H9 (cell line): Measurements from ENCODE around the gene ZNF280C. TPM values are rescaled to one million over a fixed set of nuclear protein-coding genes. Genes with fewer than 3 reads are reported as not detected.

Experiments used
- DNase-seq: peaks from one replicate; pipeline ENCODE4 v3.0.0-alpha.2; 2017
- H2AFZ ChIP-seq: one replicate; pipeline ENCODE4 v1.6.1; 2013; ENCODE audit warnings: mild to moderate bottlenecking, low read length, control low read depth, moderate library complexity
- H2AK5ac ChIP-seq: 2 replicates; pipeline ENCODE4 v1.6.1; 2013; ENCODE audit warnings: low read length, control low read depth, mixed read lengths; ENCODE audit not compliant: insufficient read length
- H2BK120ac ChIP-seq: one replicate; pipeline ENCODE4 v1.6.1; 2013; ENCODE audit warnings: low read depth, mild to moderate bottlenecking, low read length, control low read depth, inconsistent platforms; ENCODE audit not compliant: poor library complexity, severe bottlenecking
- H2BK12ac ChIP-seq: 2 replicates; pipeline ENCODE4 v1.6.1; 2013; ENCODE audit warnings: low read length, control low read depth, mixed read lengths, low read depth; ENCODE audit not compliant: insufficient read length
- H2BK15ac ChIP-seq: 2 replicates; pipeline ENCODE4 v1.6.1; 2013; ENCODE audit warnings: low read depth, low read length, control low read depth
- H2BK20ac ChIP-seq: one replicate; pipeline ENCODE4 v1.6.1; 2013; ENCODE audit warnings: low read depth, mild to moderate bottlenecking, low read length, control low read depth, inconsistent platforms; ENCODE audit not compliant: poor library complexity, severe bottlenecking
- H2BK5ac ChIP-seq: 2 replicates; pipeline ENCODE4 v1.6.1; 2013; ENCODE audit warnings: low read length, control low read depth, mixed read lengths; ENCODE audit not compliant: insufficient read length
- H3K14ac ChIP-seq: 2 replicates; pipeline ENCODE4 v1.6.1; 2013; ENCODE audit warnings: low read length, control low read depth; ENCODE audit not compliant: insufficient read depth
- H3K18ac ChIP-seq: 2 replicates; pipeline ENCODE4 v1.6.1; 2013; ENCODE audit warnings: low read depth, mild to moderate bottlenecking, mixed read lengths, low read length, control low read depth; ENCODE audit not compliant: insufficient read length
- H3K23ac ChIP-seq: 2 replicates; pipeline ENCODE4 v1.6.1; 2013; ENCODE audit warnings: low read length, control low read depth, mixed read lengths, low read depth; ENCODE audit not compliant: insufficient read length
- H3K23me2 ChIP-seq: 2 replicates; pipeline ENCODE4 v1.6.1; 2013; ENCODE audit warnings: low read depth, mild to moderate bottlenecking, mixed read lengths, low read length, control low read depth; ENCODE audit not compliant: insufficient read length, poor library complexity, severe bottlenecking
- H3K27ac ChIP-seq: 2 replicates; pipeline ENCODE4 v1.5.1; 2013; ENCODE audit warnings: low read length, control low read depth, mixed read lengths, low read depth; ENCODE audit not compliant: insufficient read length
- H3K27me3 ChIP-seq: 2 replicates; pipeline ENCODE4 v1.6.1; 2013; ENCODE audit warnings: low read length, control low read depth, inconsistent platforms; ENCODE audit not compliant: insufficient read depth
- H3K4ac ChIP-seq: 2 replicates; pipeline ENCODE4 v1.6.1; 2013; ENCODE audit warnings: low read depth, mild to moderate bottlenecking, control low read depth, inconsistent platforms, low read length, moderate library complexity
- H3K4me1 ChIP-seq: 2 replicates; pipeline ENCODE4 v1.6.1; 2013; ENCODE audit warnings: low read length, control low read depth, inconsistent platforms; ENCODE audit not compliant: insufficient read depth
- H3K4me2 ChIP-seq: 2 replicates; pipeline ENCODE4 v1.6.1; 2013; ENCODE audit warnings: low read length, control low read depth, mixed read lengths; ENCODE audit not compliant: insufficient read length, insufficient read depth
- H3K56ac ChIP-seq: 2 replicates; pipeline ENCODE4 v1.6.1; 2013; ENCODE audit warnings: low read depth, mild to moderate bottlenecking, mixed read lengths, low read length, control low read depth; ENCODE audit not compliant: insufficient read length
- H3K79me1 ChIP-seq: 2 replicates; pipeline ENCODE4 v1.6.1; 2013; ENCODE audit warnings: low read depth, mild to moderate bottlenecking, moderate library complexity, low read length, control low read depth, inconsistent platforms; ENCODE audit not compliant: insufficient read depth, poor library complexity, severe bottlenecking
- H3K79me2 ChIP-seq: 2 replicates; pipeline ENCODE4 v1.6.1; 2013; ENCODE audit warnings: low read length, control low read depth, inconsistent platforms; ENCODE audit not compliant: insufficient read depth
- H3K9ac ChIP-seq: 2 replicates; pipeline ENCODE4 v1.6.1; 2013; ENCODE audit warnings: low read length, control low read depth, mixed read lengths; ENCODE audit not compliant: insufficient read length; ENCODE audit errors: extremely low read depth
- H3K9me3 ChIP-seq: one replicate; pipeline ENCODE4 v1.6.1; 2013; ENCODE audit warnings: low read depth, low read length, inconsistent platforms; ENCODE audit not compliant: control insufficient read depth
- H3T11ph ChIP-seq: one replicate; pipeline ENCODE4 v1.6.1; 2013; ENCODE audit warnings: mild to moderate bottlenecking, low read length, control low read depth, inconsistent platforms
- H4K20me1 ChIP-seq: one replicate; pipeline ENCODE4 v1.6.1; 2013; ENCODE audit not compliant: control insufficient read depth, insufficient read length, insufficient read depth
- H4K5ac ChIP-seq: 2 replicates; pipeline ENCODE4 v1.6.1; 2013; ENCODE audit warnings: low read depth, mild to moderate bottlenecking, mixed read lengths, low read length, control low read depth; ENCODE audit not compliant: insufficient read length
- H4K8ac ChIP-seq: replicated peaks from 2 replicates; pipeline ENCODE4 v1.6.1; 2013; ENCODE audit warnings: low read length, control low read depth, mixed read lengths, low read depth; ENCODE audit not compliant: insufficient read length
- H4K91ac ChIP-seq: 2 replicates; pipeline ENCODE4 v1.6.1; 2013; ENCODE audit warnings: low read depth, mild to moderate bottlenecking, moderate library complexity, mixed read lengths, low read length, control low read depth; ENCODE audit not compliant: insufficient read length
- H3K27ac Mint-ChIP-seq, 3 experiments: 2 replicates in 2 of 3; 3 replicates in 1 of 3; pipeline ENCODE4 v1.8.0; 2020 to 2021; ENCODE audit warnings: mixed read lengths in 3 of 3, mild to moderate bottlenecking in 1 of 3, moderate library complexity in 1 of 3
- H3K27me3 Mint-ChIP-seq: 2 replicates; pipeline ENCODE4 v1.8.0; 2021; ENCODE audit warnings: low read depth, mild to moderate bottlenecking, moderate library complexity, mixed read lengths
- H3K36me3 Mint-ChIP-seq, 3 experiments: 2 replicates in 2 of 3; 3 replicates in 1 of 3; pipeline ENCODE4 v1.8.0; 2020 to 2021; ENCODE audit warnings: low read depth in 3 of 3, mixed read lengths in 3 of 3; ENCODE audit not compliant: insufficient read depth in 1 of 3
- H3K4me1 Mint-ChIP-seq, 2 experiments: 2 replicates each; pipeline ENCODE4 v1.8.0; 2020; ENCODE audit warnings: mixed read lengths in 2 of 2
- H3K4me3 Mint-ChIP-seq, 2 experiments: 2 replicates in 1 of 2; 3 replicates in 1 of 2; pipeline ENCODE4 v1.8.0; 2020 to 2021; ENCODE audit warnings: mild to moderate bottlenecking in 2 of 2, mixed read lengths in 2 of 2, moderate library complexity in 1 of 2
- H3K9me3 Mint-ChIP-seq, 2 experiments: 2 replicates in 1 of 2; 3 replicates in 1 of 2; pipeline ENCODE4 v1.8.0; 2020; ENCODE audit warnings: mild to moderate bottlenecking in 2 of 2, mixed read lengths in 2 of 2, moderate library complexity in 1 of 2
- CTCF ChIP-seq: fragments of 200-600 bp; sonication (generic); conservative IDR thresholded peaks from 3 replicates; pipeline ENCODE4 v1.8.0; 2021; ENCODE audit warnings: antibody characterized with exemption, mild to moderate bottlenecking
- WGBS: extraction: QIAGEN DNeasy Blood & Tissue Kit; methylation state at CpG from one replicate; pipeline ENCODE4 v1.1.7; 2013; ENCODE audit warnings: missing lambda C conversion rate, low lambda C conversion rate, mixed read lengths; ENCODE audit not compliant: insufficient read length; ENCODE audit errors: extremely low coverage; 5-methylcytosine and 5-hydroxymethylcytosine counted together
- total RNA-seq: library from RNA; stranded (reverse); gene quantifications from 2 replicates; pipeline ENCODE4 v1.2.1, GENCODE V29; 2021

The ZNF280C gene
- total RNA-seq, 1 experiment from 2014 or later, result 6.6 TPM

GRCh38 chrX:130264573-130264972 is 4.1 kb downstream of the ZNF280C start:
- H2BK15ac ChIP-seq, result no peak overlapping the region
- WGBS, result no CpG with 5 or more reads among the region's 2 CpGs
- peaks cover 7% of the 10 kb centered on the region for H3K23me2 ChIP-seq
- TF ChIP-seq CTCF, result no peak
- no peak overlapping the region for H2BK5ac ChIP-seq
- no peak overlapping the region for H4K91ac ChIP-seq
- no peak overlapping the region for H2BK20ac ChIP-seq
- no peak overlapping the region for H3K14ac ChIP-seq
- no peaks in the 10 kb centered on the region for H3K9me3 ChIP-seq
- H2BK12ac ChIP-seq, result no peak overlapping the region
- peaks cover 9 to 14% (median 12%) of the 10 kb centered on the region in 3 experiments; a peak in 5 of 7 replicates for H3K36me3 Mint-ChIP-seq
- peaks cover 4% of the 10 kb centered on the region for H3K27me3 Mint-ChIP-seq
- H3K56ac ChIP-seq, result no peak overlapping the region
- no peak overlapping the region for H3K4ac ChIP-seq
- H4K20me1 ChIP-seq, result no peaks in the 10 kb centered on the region
- peaks cover 2 to 34% of the 10 kb centered on the region in 2 experiments; a peak in 4 of 5 replicates for H3K9me3 Mint-ChIP-seq
- DNase-seq, result no peak
- H3K23ac ChIP-seq, result no peak overlapping the region
- H3K4me3 Mint-ChIP-seq, result no peak overlapping the region
- H3K18ac ChIP-seq, result no peak overlapping the region
- no peak overlapping the region for H3T11ph ChIP-seq
- peaks cover 6 to 22% of the 10 kb centered on the region in 2 experiments for H3K4me1 Mint-ChIP-seq
- H3K4me1 ChIP-seq, result no peaks in the 10 kb centered on the region
- H4K8ac ChIP-seq, result no peak overlapping the region
- H3K27ac Mint-ChIP-seq, result no peak overlapping the region
- no peak overlapping the region for H3K4me2 ChIP-seq
- H4K5ac ChIP-seq, result no peak overlapping the region
- H2BK120ac ChIP-seq, result no peak overlapping the region
- no peaks in the 10 kb centered on the region for H3K79me1 ChIP-seq
- H2AK5ac ChIP-seq, result no peak overlapping the region
- no peak overlapping the region for H3K27ac ChIP-seq
- no peak overlapping the region for H3K9ac ChIP-seq
- no peaks in the 10 kb centered on the region for H3K27me3 ChIP-seq
- H3K79me2 ChIP-seq, result peaks cover 3% of the 10 kb centered on the region; the same call in 1 of the 2 replicates
- no peak overlapping the region for H2AFZ ChIP-seq
